GM10248 (cell line): Measurements from ENCODE around the gene MAGEB10.

Experiments
- CTCF ChIA-PET: fragments of 300-600 bp; sonication (Branson Sonifier 250); formaldehyde crosslinking; extraction: SDS; loops from one replicate; lab custom pipeline; 2021; ENCODE audit warnings: antibody characterized with exemption; lab: Yijun Ruan, JAX
- POLR2A ChIA-PET: fragments of 350-650 bp; sonication (Branson Sonifier 250); formaldehyde crosslinking; extraction: SDS; loops from one replicate; lab custom pipeline; 2020; ENCODE audit warnings: antibody characterized with exemption; lab: Yijun Ruan, JAX
- DNase-seq: peaks from one replicate; pipeline ENCODE4 v3.0.0; 2012; ENCODE audit errors: extremely low spot score
- CTCF ChIP-seq: IDR thresholded peaks from 2 replicates; pipeline ENCODE4 v1.5.1; 2012; ENCODE audit warnings: mild to moderate bottlenecking, low read depth; ENCODE audit errors: extremely low read depth, missing control alignments, control extremely low read depth

The MAGEB10 gene

GRCh38 chrX:27807690-27808089 is at the start of gene MAGEB10:
MAGEB10 (plus strand) TSS chrX:27807990; CDS start chrX:27821307, 13,317 bp downstream.
- no peak for DNase-seq
- no peak for TF ChIP-seq CTCF
- ChIA-PET CTCF (no interaction called here), POLR2A (no interaction called here)

GRCh38 chrX:27765718-27766117 is 42.1 kb upstream of the MAGEB10 start:
- DNase-seq = no peak
- ChIA-PET POLR2A (no interaction called here), CTCF (no interaction called here)
- no peak for TF ChIP-seq CTCF

GRCh38 chrX:27767387-27767786 is 40.4 kb upstream of the MAGEB10 start:
- ChIA-PET POLR2A (no interaction called here), CTCF (no interaction called here)
- TF ChIP-seq CTCF = no peak
- no peak for DNase-seq

GRCh38 chrX:27775984-27776383 is 31.8 kb upstream of the MAGEB10 start:
- no peak for DNase-seq
- POLR2A ChIA-PET = no interaction called here
- no peak for TF ChIP-seq CTCF
- CTCF ChIA-PET = no interaction called here

- CTCF ChIA-PET = no interaction called here
- DNase-seq = no peak
- TF ChIP-seq CTCF = no peak
- POLR2A ChIA-PET = no interaction called here
Measured at GRCh38 chrX:27796640-27797257, 11.0 kb upstream of the MAGEB10 start.

GRCh38 chrX:27797575-27797974 is 10.2 kb upstream of the MAGEB10 start:
- POLR2A ChIA-PET = no interaction called here
- no peak for TF ChIP-seq CTCF
- DNase-seq = no peak
- CTCF ChIA-PET = no interaction called here
